ENCODE results near the gene APP. TPM values are rescaled to one million over a fixed set of nuclear protein-coding genes. Genes with fewer than 3 reads are reported as not detected.

The APP gene
- total RNA-seq, 2 donors from 2014 or later, result 506 to 721 TPM

DNA sequence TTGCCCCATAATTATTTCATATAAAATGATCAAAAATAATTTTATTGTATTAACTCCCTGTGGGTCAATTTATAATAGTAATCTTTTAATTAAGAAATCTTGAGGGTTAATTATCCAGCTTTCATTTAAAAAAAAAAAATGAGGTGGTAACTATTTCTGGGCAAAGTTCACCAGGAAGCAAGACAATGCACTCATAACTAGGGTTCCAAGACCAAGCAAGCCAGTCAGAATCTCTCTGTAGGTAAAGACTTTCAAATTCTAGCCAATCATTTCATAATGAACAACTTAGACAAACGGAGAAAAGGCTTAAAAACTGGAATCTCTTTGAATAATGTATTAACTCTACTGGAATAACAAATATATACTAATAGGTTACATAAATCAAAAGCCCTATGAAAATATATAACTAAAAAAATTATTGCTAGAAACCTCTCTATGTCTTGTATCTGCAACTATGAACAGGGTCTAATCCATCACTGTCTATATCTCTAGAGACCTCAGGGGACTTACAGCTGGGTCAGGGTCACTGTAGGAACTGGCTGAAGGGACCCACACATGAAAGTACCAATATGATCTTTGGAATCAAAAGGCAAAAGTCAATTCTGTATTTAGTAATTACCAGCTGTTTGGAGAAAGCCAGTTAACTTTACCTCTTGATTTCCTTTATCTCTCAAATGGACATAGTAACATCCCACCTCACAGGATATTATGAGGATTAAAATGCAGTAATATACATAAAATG lies 43.3 kb downstream of the APP start:
- no peak overlapping the region for H3K4me3 ChIP-seq
- H3K4me1 ChIP-seq, result peaks cover 4% of the 10 kb centered on the region
- no peaks in the 10 kb centered on the region for H3K36me3 ChIP-seq
- intact Hi-C loops (cut with DNase I), result no loop called here
- TF ChIP-seq, protein P1, sequence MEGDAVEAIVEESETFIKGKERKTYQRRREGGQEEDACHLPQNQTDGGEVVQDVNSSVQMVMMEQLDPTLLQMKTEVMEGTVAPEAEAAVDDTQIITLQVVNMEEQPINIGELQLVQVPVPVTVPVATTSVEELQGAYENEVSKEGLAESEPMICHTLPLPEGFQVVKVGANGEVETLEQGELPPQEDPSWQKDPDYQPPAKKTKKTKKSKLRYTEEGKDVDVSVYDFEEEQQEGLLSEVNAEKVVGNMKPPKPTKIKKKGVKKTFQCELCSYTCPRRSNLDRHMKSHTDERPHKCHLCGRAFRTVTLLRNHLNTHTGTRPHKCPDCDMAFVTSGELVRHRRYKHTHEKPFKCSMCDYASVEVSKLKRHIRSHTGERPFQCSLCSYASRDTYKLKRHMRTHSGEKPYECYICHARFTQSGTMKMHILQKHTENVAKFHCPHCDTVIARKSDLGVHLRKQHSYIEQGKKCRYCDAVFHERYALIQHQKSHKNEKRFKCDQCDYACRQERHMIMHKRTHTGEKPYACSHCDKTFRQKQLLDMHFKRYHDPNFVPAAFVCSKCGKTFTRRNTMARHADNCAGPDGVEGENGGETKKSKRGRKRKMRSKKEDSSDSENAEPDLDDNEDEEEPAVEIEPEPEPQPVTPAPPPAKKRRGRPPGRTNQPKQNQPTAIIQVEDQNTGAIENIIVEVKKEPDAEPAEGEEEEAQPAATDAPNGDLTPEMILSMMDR (IDR thresholded peaks at IDR 0.05), result no peak
- H3K9me3 ChIP-seq, result no peaks in the 10 kb centered on the region
- no peaks in the 10 kb centered on the region for H3K27me3 ChIP-seq
- peak overlapping the region in 1 of 2 donors; percentile 9 for H3K9ac ChIP-seq (ENCODE audit: low read depth in 2 of 2, low read length in 2 of 2)
- no peak overlapping the region for H3K27ac ChIP-seq
- no peak for DNase-seq

DNA sequence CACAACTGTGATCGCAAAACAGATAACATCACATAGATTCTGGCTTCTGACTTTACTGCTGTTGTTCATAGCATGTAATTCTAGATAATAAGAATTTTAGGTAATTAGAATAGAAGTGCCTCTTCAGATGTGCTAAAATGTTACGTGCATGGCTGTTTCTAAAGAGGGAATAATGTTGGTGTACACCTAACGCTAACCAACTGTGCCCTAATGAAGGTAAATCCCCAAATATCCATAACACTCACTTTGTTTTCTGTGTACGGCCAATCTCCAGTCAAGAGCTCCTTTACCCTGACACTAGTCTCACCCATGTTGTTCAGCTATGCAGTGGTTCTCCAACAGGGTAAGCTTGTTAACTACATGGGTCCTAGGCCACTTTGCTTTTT lies 44.4 kb downstream of the APP start:
- Histone ChIP-seq H3K9ac (ENCODE audit: low read depth in 2 of 2, low read length in 2 of 2) (no peak overlapping the region), H3K27me3 (no peaks in the 10 kb centered on the region), H3K27ac (no peak overlapping the region), H3K4me1 (peaks cover 4% of the 10 kb centered on the region), H3K36me3 (no peaks in the 10 kb centered on the region), H3K9me3 (no peaks in the 10 kb centered on the region), H3K4me3 (no peak overlapping the region)
- DNase-seq, result no peak
- intact Hi-C loops (cut with DNase I), result no loop called here
- TF ChIP-seq, protein P1 (IDR thresholded peaks at IDR 0.05), result no peak

DNA sequence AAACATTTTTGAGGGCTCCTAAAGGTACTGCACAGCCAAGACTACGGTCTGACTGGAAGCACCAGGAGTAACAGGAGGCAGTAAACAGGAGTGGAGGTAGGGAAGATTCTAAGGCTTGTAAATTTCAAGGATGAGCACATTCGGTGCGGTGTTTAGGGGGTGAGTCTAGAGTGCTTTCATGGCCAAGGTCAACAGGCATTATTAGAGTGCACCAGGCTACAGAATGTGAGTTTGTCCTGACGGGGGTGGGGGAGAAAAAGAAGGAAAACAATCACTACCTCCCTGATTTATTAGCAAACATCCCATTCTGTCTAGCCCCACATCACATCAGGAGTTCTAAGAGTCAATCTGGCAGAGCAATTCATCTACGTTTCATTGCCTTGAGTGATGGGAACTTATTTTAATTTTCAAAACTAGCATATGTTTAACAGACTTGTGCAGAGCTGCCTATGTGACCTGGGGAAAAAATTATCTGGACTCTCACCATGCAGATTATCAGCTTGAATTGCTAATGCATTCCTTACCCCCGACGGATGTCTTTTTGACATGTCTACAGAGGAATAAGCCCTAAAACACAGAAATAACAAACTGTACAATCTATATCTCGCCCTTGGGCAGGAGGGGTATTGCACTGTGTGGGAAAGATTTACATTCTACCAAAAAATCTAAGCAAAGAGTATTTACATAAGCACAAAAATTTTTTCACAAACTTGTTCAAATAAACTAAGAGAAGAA lies 45.0 kb downstream of the APP start:
- no peak overlapping the region for H3K9ac ChIP-seq (ENCODE audit: low read depth in 2 of 2, low read length in 2 of 2)
- TF ChIP-seq, protein P1 (IDR thresholded peaks at IDR 0.05), result no peak
- peaks cover 4% of the 10 kb centered on the region for H3K4me1 ChIP-seq
- no peaks in the 10 kb centered on the region for H3K9me3 ChIP-seq
- H3K27me3 ChIP-seq, result no peaks in the 10 kb centered on the region
- no peak for DNase-seq
- H3K27ac ChIP-seq, result no peak overlapping the region
- H3K4me3 ChIP-seq, result no peak overlapping the region
- no peaks in the 10 kb centered on the region for H3K36me3 ChIP-seq
- intact Hi-C loops (cut with DNase I), result no loop called here

DNA sequence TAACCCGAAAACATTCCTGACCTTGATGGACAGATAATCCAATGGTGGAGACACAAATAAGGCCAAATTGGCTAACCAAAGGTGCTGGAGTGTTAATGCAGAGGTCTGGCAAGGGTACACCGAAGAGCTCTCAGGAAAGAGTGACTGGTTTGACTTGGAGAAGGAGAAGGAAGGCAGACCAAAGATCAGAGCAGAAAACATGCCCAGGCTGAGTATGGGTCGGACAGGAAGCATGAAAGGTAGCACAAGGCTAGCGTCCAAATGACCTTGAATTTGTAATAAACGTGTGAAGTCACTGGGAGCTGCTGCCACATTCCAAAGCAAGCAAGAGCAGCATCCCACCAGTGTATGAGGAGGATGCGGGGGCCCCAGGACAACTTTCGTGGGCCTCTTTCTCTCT lies 45.7 kb downstream of the APP start:
- Histone ChIP-seq H3K9me3 (no peaks in the 10 kb centered on the region), H3K4me1 (peaks cover 4% of the 10 kb centered on the region), H3K27ac (no peak overlapping the region), H3K36me3 (no peaks in the 10 kb centered on the region), H3K9ac (ENCODE audit: low read depth in 2 of 2, low read length in 2 of 2) (no peak overlapping the region), H3K4me3 (no peak overlapping the region), H3K27me3 (no peaks in the 10 kb centered on the region)
- DNase-seq, result no peak
- TF ChIP-seq, protein P1 (IDR thresholded peaks at IDR 0.05), result no peak
- intact Hi-C loops (cut with DNase I), result no loop called here

DNA sequence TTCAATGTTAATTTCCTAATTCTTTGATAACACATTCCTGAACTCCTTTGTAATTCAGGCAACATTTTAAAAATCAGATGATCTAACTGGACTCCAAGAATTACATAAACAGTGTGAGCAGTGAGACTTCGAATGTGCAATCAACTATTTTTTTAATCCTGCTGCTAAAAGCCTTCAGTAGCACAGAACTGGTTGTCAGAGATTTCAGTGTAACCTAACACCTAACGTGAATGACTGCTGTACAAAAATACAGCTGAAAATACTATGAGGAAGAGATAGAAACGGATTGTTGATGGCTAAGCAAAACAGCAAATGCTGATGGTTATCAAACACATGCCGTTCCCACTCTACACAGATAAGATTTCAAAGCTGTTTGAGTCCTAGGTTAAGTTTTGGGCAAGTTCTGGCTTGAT lies 46.1 kb downstream of the APP start:
- intact Hi-C loops (cut with DNase I), result no loop called here
- DNase-seq, result no peak
- Histone ChIP-seq H3K4me3 (no peak overlapping the region), H3K36me3 (no peaks in the 10 kb centered on the region), H3K9ac (ENCODE audit: low read depth in 2 of 2, low read length in 2 of 2) (no peak overlapping the region), H3K9me3 (no peaks in the 10 kb centered on the region), H3K4me1 (peaks cover 4% of the 10 kb centered on the region), H3K27me3 (no peaks in the 10 kb centered on the region), H3K27ac (peak overlapping the region; percentile 19)
- TF ChIP-seq, protein P1 (IDR thresholded peaks at IDR 0.05), result no peak

All from colonic mucosa (tissue), 4 donors.